Loucy (cell line): ENCODE measurements around the gene CHN1.

ENCODE experiments used
- H2AFZ ChIP-seq: fragments of 200-600 bp; sonication (generic); 2 replicates; pipeline ENCODE4 v1.6.0; 2016; ENCODE audit warnings: antibody characterized with exemption, mild to moderate bottlenecking, low read length, moderate library complexity
- H3F3A ChIP-seq: fragments of 200-600 bp; 2 replicates; pipeline ENCODE4 v1.6.0; 2016; ENCODE audit warnings: antibody characterized with exemption, low read depth, mild to moderate bottlenecking
- H3K27me3 ChIP-seq: fragments of 200-600 bp; sonication (generic); 2 replicates; pipeline ENCODE4 v1.6.1; 2014; ENCODE audit warnings: low read length, mild to moderate bottlenecking; ENCODE audit not compliant: insufficient read depth, poor library complexity, severe bottlenecking
- H3K36me3 ChIP-seq: fragments of 200-600 bp; sonication (generic); 2 replicates; pipeline ENCODE4 v1.6.1; 2016; ENCODE audit warnings: low read length; ENCODE audit not compliant: insufficient read depth
- H3K4me1 ChIP-seq: fragments of 200-600 bp; sonication (generic); 2 replicates; pipeline ENCODE4 v1.5.1; 2014; ENCODE audit warnings: low read length, mild to moderate bottlenecking; ENCODE audit not compliant: insufficient read depth, poor library complexity, severe bottlenecking
- H3K4me2 ChIP-seq: fragments of 200-600 bp; sonication (generic); 2 replicates; pipeline ENCODE4 v1.6.0; 2014; ENCODE audit warnings: antibody characterized with exemption, low read length, low read depth, mild to moderate bottlenecking; ENCODE audit not compliant: poor library complexity, severe bottlenecking
- H3K4me3 ChIP-seq: fragments of 200-600 bp; sonication (generic); 2 replicates; pipeline ENCODE4 v1.5.1; 2014; ENCODE audit warnings: low read length, mild to moderate bottlenecking, mixed read lengths; ENCODE audit not compliant: poor library complexity, severe bottlenecking
- H3K79me2 ChIP-seq: fragments of 200-600 bp; sonication (generic); 2 replicates; pipeline ENCODE4 v1.6.1; 2014; ENCODE audit warnings: low read length; ENCODE audit not compliant: insufficient read depth
- H3K9ac ChIP-seq: fragments of 200-600 bp; sonication (generic); 2 replicates; pipeline ENCODE4 v1.6.0; 2014; ENCODE audit warnings: mild to moderate bottlenecking, low read depth, low read length, moderate library complexity; ENCODE audit not compliant: poor library complexity, severe bottlenecking
- H3K9me2 ChIP-seq: fragments of 200-600 bp; sonication (generic); replicated peaks from 2 replicates; pipeline ENCODE4 v1.6.1; 2016; ENCODE audit warnings: low read depth, low read length, mixed read lengths
- H3K9me3 ChIP-seq: fragments of 200-600 bp; sonication (generic); 2 replicates; pipeline ENCODE4 v1.6.1; 2014; ENCODE audit warnings: mild to moderate bottlenecking, antibody characterized with exemption, low read length, low read depth; ENCODE audit not compliant: insufficient read depth
- H4K20me1 ChIP-seq: fragments of 200-600 bp; sonication (generic); 2 replicates; pipeline ENCODE4 v1.6.0; 2014; ENCODE audit warnings: antibody characterized with exemption, low read length, mild to moderate bottlenecking; ENCODE audit not compliant: insufficient read depth, poor library complexity, severe bottlenecking
- CTCF ChIP-seq: fragments of 200-600 bp; sonication (generic); conservative IDR thresholded peaks from 2 replicates; pipeline ENCODE4 v1.5.1; 2014; ENCODE audit warnings: mild to moderate bottlenecking, antibody characterized with exemption, low read length
- EZH2phosphoT487 ChIP-seq: fragments of 200-600 bp; IDR thresholded peaks from 2 replicates; pipeline ENCODE4 v1.6.1; 2018; ENCODE audit warnings: antibody characterized with exemption, mild to moderate bottlenecking, moderate library complexity, borderline replicate concordance

CHN1 gene

GRCh38 chr2:175037941-175038340, 32.8 kb upstream of the CHN1 start:
- H3K4me2 ChIP-seq: no peak overlapping the region
- no peaks in the 10 kb centered on the region for H3K9me3 ChIP-seq
- no peaks in the 10 kb centered on the region for H4K20me1 ChIP-seq
- TF ChIP-seq CTCF (no peak), EZH2phosphoT487 (no peak)
- H3K4me1 ChIP-seq: no peaks in the 10 kb centered on the region
- H3K4me3 ChIP-seq: no peak overlapping the region
- no peaks in the 10 kb centered on the region for H3K79me2 ChIP-seq
- H3F3A ChIP-seq: no peaks in the 10 kb centered on the region
- 0 out of 2 replicates have a peak overlapping the region, but pooled peaks have one; percentile 38 for H2AFZ ChIP-seq
- H3K27me3 ChIP-seq: no peaks in the 10 kb centered on the region
- H3K9me2 ChIP-seq: no peaks in the 10 kb centered on the region
- no peak overlapping the region for H3K9ac ChIP-seq
- no peaks in the 10 kb centered on the region for H3K36me3 ChIP-seq

- Histone ChIP-seq H3K4me2 (peak overlapping the region; percentile 40), H2AFZ (peak overlapping the region; percentile 76)
- TF ChIP-seq CTCF (peak; percentile 73), EZH2phosphoT487 (no peak)
Observed at GRCh38 chr2:175036582-175037018, 31.4 kb upstream of the CHN1 start.

GRCh38 chr2:175035806-175036205, 30.6 kb upstream of the CHN1 start:
- no peaks in the 10 kb centered on the region for H3F3A ChIP-seq
- H3K4me2 ChIP-seq: no peak overlapping the region
- no peaks in the 10 kb centered on the region for H3K36me3 ChIP-seq
- no peaks in the 10 kb centered on the region for H4K20me1 ChIP-seq
- H3K9ac ChIP-seq: no peak overlapping the region
- TF ChIP-seq CTCF: no peak
- TF ChIP-seq EZH2phosphoT487: no peak
- no peaks in the 10 kb centered on the region for H3K9me2 ChIP-seq
- H3K79me2 ChIP-seq: no peaks in the 10 kb centered on the region
- H3K9me3 ChIP-seq: no peaks in the 10 kb centered on the region
- peak overlapping the region; percentile 76 for H2AFZ ChIP-seq
- H3K27me3 ChIP-seq: no peaks in the 10 kb centered on the region
- no peak overlapping the region for H3K4me3 ChIP-seq
- H3K4me1 ChIP-seq: no peaks in the 10 kb centered on the region

More at GRCh38 chr2:175036582-175037018, 31.4 kb upstream of the CHN1 start:
- no peaks in the 10 kb centered on the region for H3K79me2 ChIP-seq
- peak overlapping the region; percentile 10 for H3K4me3 ChIP-seq
- H3K9ac ChIP-seq: no peak overlapping the region
- H4K20me1 ChIP-seq: no peaks in the 10 kb centered on the region
- no peaks in the 10 kb centered on the region for H3K9me3 ChIP-seq
- no peaks in the 10 kb centered on the region for H3K9me2 ChIP-seq
- no peaks in the 10 kb centered on the region for H3F3A ChIP-seq
- H3K27me3 ChIP-seq: no peaks in the 10 kb centered on the region
- no peaks in the 10 kb centered on the region for H3K4me1 ChIP-seq
- no peaks in the 10 kb centered on the region for H3K36me3 ChIP-seq
